D341Med (cell line): ENCODE measurements around the gene SCART1.
"Not testable (repeated sequence)": the region's sequence is repeated elsewhere in the genome, so short reads cannot be mapped to it uniquely, and the experiment has no call there.

Experiments
- DNase-seq: peaks from one replicate; pipeline ENCODE4 v3.0.0; 2012; ENCODE audit warnings: low spot score

SCART1 gene

DNA sequence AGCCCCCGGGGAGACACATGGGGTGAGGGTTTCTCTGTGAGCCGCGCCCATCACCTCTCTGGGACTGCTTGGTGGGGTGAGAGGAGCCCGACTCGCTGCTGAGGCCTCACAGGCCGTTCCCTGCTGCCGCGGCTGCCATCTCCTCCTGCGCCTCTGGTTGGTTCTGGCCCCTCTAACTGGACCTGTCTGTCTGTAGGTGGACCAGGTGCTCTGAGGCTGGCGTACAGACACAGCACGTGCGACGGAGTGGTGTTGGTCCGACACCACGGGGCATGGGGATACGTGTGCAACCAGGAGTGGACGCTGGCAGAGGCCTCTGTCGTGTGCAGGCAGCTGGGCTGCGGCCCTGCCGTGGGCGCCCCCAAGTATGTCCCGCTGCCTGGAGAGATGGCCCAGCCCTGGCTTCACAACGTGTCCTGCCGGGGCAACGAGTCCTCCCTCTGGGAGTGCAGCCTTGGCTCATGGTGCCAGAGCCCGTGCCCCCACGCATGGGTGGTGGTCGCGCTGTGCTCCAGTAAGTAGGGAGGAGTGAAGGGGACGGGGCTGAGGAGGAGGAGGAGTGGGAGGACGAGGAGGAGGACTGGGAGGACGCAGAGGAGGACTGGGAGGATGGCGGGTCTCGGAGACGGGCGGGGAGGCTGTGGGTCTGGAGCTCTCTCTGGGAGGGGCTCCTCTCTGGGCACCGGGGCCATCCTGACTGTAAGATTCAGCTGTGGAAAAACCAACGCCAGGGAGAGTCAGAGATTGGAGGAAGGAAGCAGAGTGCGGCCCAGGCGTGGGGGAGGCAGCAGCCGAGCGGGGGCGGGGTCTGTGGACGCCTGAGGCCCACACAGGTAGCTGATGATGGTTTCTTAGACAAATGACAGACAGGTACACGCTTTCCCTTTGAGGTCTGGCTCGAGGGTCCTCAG, 2.6 kb downstream of the SCART1 start:
- peak; percentile 6 for DNase-seq

DNA sequence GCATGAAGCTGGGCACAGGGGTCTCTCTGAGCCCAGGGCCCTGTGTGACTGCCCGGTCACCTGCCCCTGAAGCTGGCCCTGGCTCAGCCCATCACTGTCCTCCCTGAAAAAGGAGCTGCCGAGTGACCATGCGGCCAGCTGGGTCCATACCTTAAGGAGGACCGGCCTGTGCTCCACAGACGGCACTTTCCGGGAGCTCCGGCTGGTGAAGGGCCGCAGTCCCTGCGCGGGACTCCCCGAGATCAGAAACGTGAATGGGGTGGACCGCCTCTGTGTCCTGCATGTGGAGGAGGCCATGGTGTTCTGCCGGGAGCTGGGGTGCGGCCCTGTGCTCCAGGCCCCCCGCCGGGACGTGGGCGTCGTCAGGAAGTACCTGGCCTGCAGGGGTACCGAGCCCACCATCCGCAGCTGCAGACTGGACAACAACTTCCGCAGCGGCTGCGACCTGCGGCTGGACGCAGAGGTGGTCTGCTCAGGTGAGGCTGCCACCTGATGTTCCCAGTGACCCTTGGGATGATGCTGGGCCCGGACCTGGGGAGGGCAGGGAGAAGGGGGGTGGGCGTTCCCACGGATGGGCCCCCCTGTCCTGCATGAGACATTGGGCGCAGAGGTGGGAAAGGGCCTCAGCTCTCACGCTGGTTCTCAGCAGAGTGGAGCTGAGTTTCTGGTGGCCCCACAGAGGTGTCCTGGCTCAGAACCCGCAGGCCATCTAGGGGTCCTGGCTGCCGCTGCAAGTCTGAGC, 3.5 kb downstream of the SCART1 start:
- DNase-seq: peak; percentile 6

DNA sequence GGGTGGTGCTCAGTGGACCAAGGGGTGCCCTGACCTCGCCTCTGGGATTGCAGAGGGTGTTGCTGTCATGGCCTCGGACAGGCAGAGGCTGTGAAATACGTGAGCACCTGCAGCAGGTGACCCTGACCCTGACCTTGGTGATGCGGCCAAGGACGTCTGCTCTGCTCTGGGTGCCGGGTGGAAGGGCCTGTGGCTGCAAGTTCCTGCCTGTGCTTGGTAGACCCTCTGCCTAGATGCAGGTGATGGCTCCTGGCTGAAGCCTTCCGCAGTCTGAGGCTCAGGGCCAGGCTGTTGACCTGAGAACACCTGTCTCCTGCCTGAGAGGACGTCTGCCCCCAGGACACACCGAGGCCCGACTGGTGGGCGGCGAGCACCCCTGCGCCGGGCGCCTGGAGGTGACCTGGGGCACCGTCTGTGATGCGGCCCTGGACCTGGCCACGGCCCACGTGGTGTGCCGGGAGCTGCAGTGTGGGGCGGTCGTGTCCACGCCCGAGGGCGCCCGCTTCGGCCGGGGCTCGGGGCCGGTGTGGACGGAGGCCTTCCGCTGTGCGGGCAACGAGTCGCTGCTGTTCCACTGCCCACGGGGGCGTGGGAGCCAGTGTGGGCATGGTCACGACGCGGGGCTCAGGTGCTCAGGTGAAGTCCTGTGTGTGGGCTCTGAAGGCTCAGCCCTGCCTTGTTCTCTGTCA, 4.4 kb downstream of the SCART1 start:
- peak; percentile 7 for DNase-seq

DNA sequence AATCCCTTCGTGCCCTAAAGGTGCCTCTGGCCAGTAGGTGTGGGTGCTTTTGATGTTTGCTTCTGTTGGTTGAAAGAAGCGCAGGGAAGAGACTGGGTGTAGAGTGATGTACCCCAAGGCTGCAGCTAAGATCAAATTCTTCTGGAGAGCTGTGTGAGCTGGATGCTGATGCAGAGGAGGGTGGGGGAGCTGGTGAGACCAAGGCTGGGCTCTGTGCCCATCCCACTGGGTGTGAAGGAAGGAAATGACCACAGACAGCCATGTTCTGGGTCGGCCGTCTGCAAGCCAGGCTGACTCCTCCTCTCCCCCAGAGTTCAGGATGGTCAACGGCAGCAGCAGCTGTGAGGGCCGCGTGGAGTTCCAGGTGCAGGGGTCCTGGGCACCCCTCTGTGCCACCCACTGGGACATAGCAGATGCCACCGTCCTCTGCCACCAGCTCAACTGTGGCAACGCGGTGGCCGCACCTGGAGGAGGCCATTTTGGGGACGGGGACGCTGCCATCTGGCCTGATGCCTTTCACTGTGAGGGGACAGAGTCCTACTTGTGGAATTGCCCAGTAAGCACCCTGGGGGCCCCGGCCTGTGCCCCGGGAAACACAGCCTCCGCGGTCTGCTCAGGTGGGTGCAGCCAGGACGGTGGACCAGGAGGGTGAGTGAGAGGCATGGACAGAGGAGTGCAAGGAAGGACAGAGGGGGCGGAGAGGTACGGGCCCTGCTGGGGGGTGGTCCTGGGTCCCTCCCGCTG, 5.1 kb downstream of the SCART1 start:
- DNase-seq: peak; percentile 3

DNA sequence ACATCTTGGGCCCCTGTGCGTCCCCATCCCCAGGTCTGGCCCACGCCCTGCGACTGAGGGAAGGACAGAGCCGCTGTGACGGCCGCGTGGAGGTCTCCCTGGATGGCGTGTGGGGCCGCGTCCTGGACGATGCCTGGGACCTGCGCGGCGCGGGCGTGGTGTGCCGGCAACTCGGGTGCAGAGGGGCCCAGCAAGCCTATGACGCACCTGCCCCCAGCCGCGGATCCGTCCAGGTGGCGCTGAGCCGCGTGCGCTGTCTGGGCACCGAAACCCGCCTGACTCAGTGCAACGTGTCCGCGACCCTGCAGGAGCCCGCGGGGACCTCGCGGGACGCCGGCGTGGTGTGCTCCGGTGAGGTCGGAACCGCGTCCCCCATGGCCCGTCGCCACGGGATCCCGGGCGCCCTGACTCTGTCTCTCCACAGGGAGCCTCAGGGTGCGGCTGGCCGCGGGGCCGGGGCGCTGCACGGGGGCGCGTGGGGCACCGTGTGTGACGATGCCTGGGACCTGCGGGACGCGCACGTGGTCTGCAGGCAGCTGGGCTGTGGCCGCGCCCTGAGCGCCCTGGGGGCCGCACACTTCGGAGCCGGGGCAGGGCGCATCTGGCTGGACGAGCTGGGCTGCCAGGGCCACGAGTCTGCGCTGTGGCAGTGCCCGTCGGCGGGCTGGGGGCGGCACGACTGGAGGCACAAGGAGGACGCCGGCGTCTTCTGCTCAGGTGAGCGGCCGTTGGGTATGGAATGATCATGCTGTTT, 5.9 kb downstream of the SCART1 start:
- DNase-seq: peak; percentile 9

DNA sequence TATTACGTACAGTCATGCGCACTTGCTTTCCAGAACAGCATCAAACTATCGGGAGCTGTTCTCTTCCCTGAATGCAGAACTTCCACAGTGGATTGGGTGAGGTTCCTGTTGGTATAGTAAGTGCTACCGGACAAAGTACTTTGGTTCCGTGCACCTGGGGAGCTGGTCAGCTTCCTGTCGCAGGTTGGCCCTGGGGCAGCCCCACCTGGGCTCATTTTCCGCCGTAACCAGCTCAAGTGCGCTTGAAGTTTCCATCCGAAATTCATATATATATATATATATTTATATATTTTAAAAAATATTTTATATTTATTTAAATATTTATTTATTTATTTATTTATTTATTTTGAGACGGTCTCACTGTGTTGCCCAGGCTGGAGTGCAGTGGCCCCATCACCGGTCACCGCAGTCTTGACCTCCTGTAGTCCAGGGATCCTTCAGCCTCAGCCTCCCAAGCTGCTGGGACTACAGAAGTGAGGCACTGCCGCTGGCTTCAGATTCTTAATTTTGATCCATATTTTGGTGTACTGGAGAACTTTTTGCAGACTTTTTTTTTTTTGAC, 6.5 kb downstream of the SCART1 start:
- peak; percentile 5 for DNase-seq

DNA sequence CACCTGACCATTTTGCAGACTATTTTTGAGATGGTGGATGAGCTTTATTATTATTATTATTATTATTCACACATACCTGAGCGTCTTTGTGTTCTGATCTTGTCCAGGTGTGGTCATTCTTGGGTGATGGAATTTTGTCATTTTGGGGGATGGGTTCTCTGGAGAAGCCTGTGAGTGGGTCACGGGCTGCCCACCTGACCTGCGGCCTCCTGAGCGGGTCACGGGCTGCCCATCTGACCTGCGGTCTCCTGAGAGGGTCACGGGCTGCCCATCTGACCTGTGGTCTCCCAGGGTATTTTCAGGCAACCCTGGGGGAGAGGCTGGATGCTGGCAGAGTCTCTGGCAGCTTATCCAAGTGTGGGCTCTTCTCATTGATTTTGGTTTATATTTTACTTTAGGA, 7.3 kb downstream of the SCART1 start:
- no peak for DNase-seq

DNA sequence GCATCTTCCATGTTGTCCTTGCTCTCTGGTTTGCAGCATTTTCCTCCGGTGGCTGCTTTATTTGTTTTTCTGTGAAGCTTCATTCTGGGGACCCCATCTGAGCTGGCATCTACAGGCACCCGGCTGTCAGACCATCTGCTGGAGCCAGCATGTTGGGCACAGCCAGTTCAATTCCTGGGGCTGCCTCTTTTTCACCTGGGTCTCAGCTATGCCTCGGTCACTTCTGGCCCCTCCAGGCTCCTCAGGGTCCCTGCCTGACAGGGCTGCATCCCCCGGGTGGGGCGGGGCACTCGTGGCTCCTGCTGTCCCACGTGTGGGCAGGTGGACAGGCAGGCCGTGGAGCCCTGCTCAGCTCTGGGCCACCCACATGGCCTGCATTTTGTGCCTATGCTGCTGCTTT, 8.1 kb downstream of the SCART1 start:
- DNase-seq: peak; percentile 4

DNA sequence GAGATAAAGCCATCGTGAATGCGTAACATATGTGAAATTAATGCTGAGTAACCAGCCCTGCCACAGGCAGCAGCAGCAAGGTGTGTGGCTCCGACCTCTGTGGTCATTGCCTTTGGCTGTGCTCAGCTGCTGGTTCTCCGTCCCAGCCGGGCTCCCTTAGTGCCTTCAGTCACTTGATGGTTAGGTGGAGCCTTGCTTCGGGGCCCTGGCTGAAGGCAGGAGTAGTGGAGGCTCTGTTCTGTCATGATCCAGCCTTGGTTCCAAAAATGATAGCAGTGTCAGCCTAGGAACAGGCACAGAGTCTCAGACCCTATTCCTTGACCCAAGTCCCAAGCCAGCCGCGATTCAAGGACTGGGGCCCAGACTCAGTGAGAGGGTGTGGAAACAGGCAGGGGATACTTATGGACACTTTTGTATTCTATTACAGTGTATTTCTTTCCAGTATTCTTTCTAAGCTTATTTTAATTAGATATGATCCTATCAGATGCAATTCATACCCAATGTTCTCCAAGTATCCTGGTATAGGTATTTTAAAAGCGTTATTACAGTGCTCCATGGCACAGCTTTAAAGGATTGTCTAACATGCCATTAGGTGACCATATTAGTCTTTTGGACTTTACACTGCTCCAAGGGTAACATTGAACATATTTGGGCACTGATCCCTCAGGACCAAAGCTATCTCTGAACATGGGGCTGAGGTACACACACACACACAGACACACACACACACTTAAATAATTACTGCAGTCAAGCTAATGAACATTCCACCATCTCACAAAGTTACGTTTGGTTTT, 9.0 kb downstream of the SCART1 start:
- peak; percentile 4 for DNase-seq

DNA sequence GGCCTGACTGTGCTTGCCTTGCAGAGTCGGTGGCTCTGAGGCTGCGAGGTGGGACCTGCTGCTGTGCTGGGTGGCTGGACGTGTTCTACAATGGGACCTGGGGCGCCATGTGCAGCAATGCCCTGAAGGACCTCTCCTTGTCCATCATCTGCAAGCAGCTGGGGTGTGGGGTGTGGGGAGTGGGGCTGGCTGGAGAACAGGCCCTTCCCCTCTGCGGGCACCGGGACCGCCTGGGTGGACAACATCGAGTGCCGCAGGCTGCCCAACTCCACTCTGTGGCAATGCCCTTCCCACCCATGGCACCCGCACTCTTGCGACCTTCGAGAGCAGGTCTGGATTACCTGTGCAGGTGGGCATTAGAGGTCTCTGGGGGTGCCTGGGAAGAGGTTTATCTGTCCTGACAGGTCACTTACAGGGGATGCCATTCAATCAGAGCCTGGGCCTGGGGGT, 10.9 kb downstream of the SCART1 start:
- DNase-seq: no peak

DNA sequence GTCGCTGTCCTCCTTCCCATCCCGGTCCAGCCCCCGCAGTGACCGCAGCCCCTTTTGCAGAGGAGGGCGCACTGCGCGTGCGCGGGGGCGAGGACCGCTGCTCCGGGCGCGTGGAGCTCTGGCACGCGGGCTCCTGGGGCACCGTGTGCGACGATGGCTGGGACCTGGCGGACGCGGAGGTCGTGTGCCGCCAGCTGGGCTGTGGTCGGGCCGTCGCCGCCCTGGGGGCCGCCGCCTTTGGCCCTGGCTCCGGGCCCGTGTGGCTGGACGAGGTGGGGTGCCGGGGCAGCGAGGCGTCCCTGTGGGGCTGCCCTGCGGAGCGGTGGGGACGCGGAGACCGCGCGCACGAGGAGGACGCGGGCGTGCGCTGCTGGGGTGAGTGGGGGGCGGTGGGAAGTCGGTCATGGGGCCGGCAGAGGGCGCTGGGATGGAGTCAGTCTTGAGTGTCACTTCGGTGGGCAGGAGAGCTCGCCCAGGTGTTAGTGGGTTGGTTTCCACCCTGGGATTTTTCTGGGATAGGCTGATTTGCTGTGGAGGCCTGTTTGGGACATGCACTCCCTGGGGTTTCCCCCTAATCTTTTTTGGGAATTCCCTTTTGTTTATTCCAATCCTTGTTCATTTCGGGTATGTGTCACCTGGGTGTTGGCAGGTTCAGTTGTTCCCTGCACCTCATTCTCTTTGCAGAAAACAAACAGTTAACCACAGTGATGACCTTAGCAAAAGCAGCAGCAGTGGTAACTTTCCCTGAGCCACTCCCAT, 11.6 kb downstream of the SCART1 start:
- DNase-seq: peak; percentile 6

DNA sequence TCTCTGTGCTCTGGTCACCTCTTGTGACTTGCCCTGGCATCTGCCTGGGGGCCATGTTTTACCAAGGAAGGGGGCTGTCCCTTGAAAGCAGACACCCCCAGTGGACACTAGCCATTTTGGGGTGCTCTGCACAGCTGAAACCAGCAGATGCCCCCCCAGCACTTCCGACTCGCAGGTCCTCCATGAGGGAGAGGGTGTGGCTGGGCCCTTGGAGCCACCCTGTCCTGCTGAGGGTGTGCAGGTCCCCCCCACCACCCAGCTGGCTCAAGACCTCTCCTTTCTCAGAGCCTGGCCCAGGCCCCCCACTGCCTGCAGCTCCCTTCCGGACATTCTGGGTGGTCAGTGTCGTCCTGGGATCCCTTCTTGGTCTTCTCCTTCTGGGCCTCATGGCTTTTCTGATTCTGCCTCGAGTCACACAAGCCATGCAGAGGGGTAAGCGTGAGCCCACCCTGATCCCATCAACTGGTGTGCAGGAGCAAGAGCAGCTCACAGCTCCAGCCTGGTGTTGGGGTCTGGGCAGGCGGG, 12.3 kb downstream of the SCART1 start:
- DNase-seq: no peak

DNA sequence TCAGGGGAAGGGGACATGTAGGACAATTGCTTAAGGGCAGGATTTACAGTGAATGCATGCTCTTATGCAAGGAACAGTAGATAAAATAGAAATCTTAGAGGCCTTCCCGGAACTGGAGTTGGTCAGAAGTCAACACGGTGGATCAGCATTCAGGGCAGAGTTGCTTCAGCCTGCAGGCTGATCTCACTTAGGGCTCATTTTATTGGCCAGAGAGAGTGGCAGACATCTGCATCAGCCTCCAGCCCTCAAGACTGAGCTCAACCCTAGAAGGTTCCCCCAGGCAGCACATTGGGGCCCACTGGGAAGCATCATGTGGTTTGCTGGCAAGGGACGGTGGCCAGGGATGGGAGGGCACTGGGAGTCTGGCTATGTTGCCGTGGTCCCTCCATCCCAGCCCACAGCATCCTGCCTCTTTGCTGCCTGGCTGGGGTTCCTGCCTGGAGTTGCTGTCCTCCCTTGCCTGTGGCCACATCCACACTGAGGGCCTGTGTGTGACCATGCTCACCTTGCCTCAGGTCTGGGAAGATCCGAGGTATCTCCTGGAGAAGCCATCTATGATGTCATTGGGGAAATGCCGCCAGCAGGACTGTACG, 13.0 kb downstream of the SCART1 start:
- no peak for DNase-seq

DNA sequence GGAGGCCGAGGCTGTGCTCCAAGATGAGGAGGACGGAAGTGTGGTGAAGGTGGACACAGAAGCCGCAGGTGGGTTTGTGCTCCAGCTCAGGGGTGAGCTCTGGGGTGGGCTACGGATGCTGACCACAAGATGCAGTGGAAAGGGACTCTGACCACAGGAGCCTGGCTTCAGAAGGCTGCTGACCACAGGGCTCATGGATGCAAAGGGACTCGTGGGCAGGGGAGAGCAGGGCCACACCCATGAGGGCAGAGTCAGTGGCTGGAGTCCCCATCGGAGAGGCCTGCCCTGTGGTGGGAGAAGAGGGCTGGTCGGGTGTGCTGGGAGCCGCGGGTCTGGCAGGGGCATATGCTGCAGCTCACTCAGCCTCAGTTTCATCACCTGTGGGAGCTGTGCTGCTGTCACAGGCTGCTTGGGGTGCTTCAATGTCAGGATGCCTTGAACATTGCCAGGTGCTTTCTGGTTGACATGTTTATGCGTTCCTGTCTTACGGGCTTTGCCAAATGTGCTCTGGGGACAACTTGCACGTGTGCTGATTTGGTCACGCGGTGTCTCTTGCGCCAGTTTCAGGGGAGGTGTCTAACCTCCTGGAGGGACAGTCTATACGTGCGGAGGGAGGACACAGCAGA, 13.7 kb downstream of the SCART1 start:
- DNase-seq: peak; percentile 4

DNA sequence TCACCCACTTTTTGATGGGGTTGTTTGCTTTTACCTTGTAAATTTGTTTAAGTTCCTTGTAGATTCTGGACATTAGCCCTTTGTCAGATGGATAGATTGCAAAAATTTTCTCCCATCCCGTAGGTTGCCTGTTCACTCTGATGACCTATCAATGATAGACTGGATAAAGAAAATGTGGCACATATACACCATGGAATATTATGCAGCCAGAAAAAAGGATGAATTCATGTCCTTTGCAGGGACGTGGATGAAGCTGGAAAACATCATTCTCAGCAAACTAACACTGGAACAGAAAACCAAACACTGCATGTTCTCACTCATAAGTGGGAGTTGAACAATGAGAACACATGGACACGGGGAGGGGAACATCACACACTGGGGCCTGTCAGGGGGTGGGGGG, 15.5 kb downstream of the SCART1 start:
- not testable (repeated sequence) for DNase-seq

DNA sequence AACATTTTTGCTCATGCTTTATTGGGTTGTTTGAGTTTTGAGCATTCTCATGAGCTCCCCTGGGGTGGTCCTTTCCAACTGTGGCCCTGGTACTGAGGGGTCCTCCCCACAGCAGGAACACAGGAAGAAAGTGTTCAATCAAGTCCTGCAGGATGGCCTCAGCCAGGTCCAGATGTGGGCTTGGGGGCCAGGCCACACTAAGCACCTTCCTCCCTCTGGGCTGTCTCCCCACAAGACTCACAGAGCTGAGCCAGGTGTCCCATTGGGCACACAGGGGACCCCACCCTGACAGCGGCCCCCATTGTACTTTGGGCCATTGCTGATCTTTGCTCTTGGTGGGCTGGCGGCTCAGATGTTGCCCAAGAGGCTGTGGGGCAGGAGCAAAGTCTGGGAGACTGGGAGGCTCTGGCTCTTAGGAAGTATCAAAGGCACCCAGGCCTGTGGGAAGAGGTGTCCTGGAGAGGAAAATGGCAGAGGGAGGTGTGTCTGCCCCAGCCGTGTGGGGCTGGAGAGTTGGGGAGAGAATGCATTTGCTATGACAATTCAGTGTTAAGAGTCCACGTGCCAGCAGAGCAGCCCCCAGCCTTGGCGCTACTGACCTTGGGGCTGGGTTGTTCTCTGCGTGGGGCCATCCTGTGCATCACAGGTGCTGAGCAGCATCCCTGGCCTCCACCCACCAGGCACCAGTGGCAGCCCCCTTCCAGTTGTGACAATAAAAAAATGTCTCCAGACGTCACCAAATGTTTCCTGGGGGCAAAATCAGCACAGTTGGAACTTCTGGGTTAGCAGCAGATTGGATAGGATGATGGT, 17.8 kb downstream of the SCART1 start:
- no peak for DNase-seq

DNA sequence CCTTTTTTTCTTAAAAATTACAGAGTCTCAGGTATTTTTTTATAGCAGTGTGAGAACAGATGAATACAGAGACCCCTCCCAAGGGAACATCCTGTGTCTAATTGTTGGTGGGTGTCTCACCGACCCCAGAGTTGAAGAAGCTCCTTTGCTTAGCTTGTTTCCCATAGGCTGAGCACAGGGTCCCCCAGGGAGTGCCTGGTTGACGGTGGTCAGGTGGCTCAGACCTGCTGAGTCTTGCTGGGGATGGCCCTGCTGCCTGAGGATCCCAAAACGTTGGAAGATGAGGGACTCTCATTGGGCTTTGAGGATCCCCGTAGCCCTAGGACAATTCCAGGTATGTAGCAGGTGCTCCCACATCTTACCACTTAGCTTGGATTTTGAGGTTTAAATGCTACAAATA, 19.5 kb downstream of the SCART1 start:
- no peak for DNase-seq
